OCI-LY3 (cell line): ENCODE results near the gene DDB1.

ENCODE experiments used
- H2AFZ ChIP-seq: fragments of 200-600, 300-600 bp; shearing (Covaris generic); 2 replicates; pipeline ENCODE4 v1.6.0; 2014; ENCODE audit warnings: antibody characterized with exemption, low read depth, low read length
- H3K27ac ChIP-seq: fragments of 200-600, 300-600 bp; sonication (generic); 2 replicates; pipeline ENCODE4 v1.5.1; 2014; ENCODE audit warnings: mild to moderate bottlenecking, low read length, moderate library complexity, mixed read lengths
- H3K27me3 ChIP-seq: fragments of 200-600, 300-600 bp; sonication (generic); 2 replicates; pipeline ENCODE4 v1.6.1; 2014; ENCODE audit warnings: low read depth, low read length, mixed read lengths
- H3K36me3 ChIP-seq: fragments of 200-600, 300-600 bp; sonication (generic); replicated peaks from 2 replicates; pipeline ENCODE3; 2014; ENCODE audit warnings: low read depth, low read length, mixed read lengths
- H3K4me1 ChIP-seq: fragments of 300-600, 200-600 bp; sonication (generic); 2 replicates; pipeline ENCODE4 v1.6.1; 2014; ENCODE audit warnings: low read length, mixed read lengths
- H3K4me2 ChIP-seq: fragments of 200-600, 300-600 bp; sonication (generic); 2 replicates; pipeline ENCODE4 v1.6.1; 2014; ENCODE audit warnings: low read length, mixed read lengths
- H3K4me3 ChIP-seq: fragments of 300-600, 200-600 bp; sonication (generic); 2 replicates; pipeline ENCODE4 v1.5.1; 2014; ENCODE audit warnings: antibody characterized with exemption, mild to moderate bottlenecking, low read length, moderate library complexity
- H3K79me2 ChIP-seq: fragments of 300-600, 200-600 bp; shearing (Covaris generic); 2 replicates; pipeline ENCODE4 v1.6.1; 2014; ENCODE audit warnings: mild to moderate bottlenecking, low read length, mixed read lengths
- H3K9ac ChIP-seq: fragments of 300-600, 200-600 bp; shearing (Covaris generic); 2 replicates; pipeline ENCODE4 v1.6.0; 2014; ENCODE audit warnings: mild to moderate bottlenecking, low read length, moderate library complexity
- H3K9me3 ChIP-seq: fragments of 200-600, 300-600 bp; shearing (Covaris generic); 2 replicates; pipeline ENCODE4 v1.6.1; 2014; ENCODE audit warnings: low read length, mixed read lengths; ENCODE audit not compliant: insufficient read depth
- H4K20me1 ChIP-seq: fragments of 200-600, 300-600 bp; sonication (generic); 2 replicates; pipeline ENCODE4 v1.6.1; 2016; ENCODE audit warnings: low read length, mixed read lengths; ENCODE audit not compliant: insufficient read depth
- CTCF ChIP-seq: fragments of 200-600, 300-600 bp; sonication (generic); IDR thresholded peaks from 2 replicates; pipeline ENCODE4 v1.5.1; 2014; ENCODE audit warnings: antibody characterized with exemption, low read length, low read depth
- EZH2phosphoT487 ChIP-seq: fragments of 200-600 bp; shearing (Covaris generic); IDR thresholded peaks from 2 replicates; pipeline ENCODE4 v1.6.1; 2018; ENCODE audit warnings: antibody characterized with exemption, mixed run types, low read depth

The DDB1 gene

GRCh38 chr11:61298663-61299244 is 34.2 kb downstream of the DDB1 start:
- H3K79me2 ChIP-seq: peaks cover 2% of the 10 kb centered on the region; the same call in 1 of the 2 replicates
- H3K4me2 ChIP-seq: no peak overlapping the region
- H3K9me3 ChIP-seq: no peaks in the 10 kb centered on the region
- no peak overlapping the region for H2AFZ ChIP-seq
- no peak overlapping the region for H3K9ac ChIP-seq
- no peak overlapping the region for H3K27ac ChIP-seq
- peaks cover 10% of the 10 kb centered on the region; the same call in 1 of the 2 replicates for H3K4me1 ChIP-seq
- H3K27me3 ChIP-seq: no peaks in the 10 kb centered on the region
- H3K36me3 ChIP-seq: peaks cover 54% of the 10 kb centered on the region
- H4K20me1 ChIP-seq: no peaks in the 10 kb centered on the region
- H3K4me3 ChIP-seq: no peak overlapping the region
- TF ChIP-seq CTCF: no peak
- TF ChIP-seq EZH2phosphoT487: no peak

- TF ChIP-seq EZH2phosphoT487 (no peak), CTCF (no peak)
Measured at GRCh38 chr11:61297746-61298145, 35.2 kb downstream of the DDB1 start.

GRCh38 chr11:61297341-61297740 is 35.6 kb downstream of the DDB1 start:
- Histone ChIP-seq H3K9ac (no peak overlapping the region), H2AFZ (no peak overlapping the region), H3K79me2 (peaks cover 12% of the 10 kb centered on the region), H3K9me3 (no peaks in the 10 kb centered on the region), H3K36me3 (peaks cover 43% of the 10 kb centered on the region), H3K4me1 (peaks cover 15% of the 10 kb centered on the region; the same call in 1 of the 2 replicates), H3K27me3 (no peaks in the 10 kb centered on the region), H3K4me3 (no peak overlapping the region), H3K27ac (peak overlapping the region; percentile 5; the same call in 1 of the 2 replicates), H3K4me2 (no peak overlapping the region), H4K20me1 (no peaks in the 10 kb centered on the region)
- TF ChIP-seq EZH2phosphoT487 (no peak), CTCF (no peak)

More at GRCh38 chr11:61297746-61298145, 35.2 kb downstream of the DDB1 start:
- peaks cover 15% of the 10 kb centered on the region; the same call in 1 of the 2 replicates for H3K4me1 ChIP-seq
- no peaks in the 10 kb centered on the region for H3K27me3 ChIP-seq
- no peak overlapping the region for H3K9ac ChIP-seq
- H3K36me3 ChIP-seq: peaks cover 47% of the 10 kb centered on the region
- H4K20me1 ChIP-seq: no peaks in the 10 kb centered on the region
- H3K4me3 ChIP-seq: no peak overlapping the region
- no peaks in the 10 kb centered on the region for H3K9me3 ChIP-seq
- no peak overlapping the region for H2AFZ ChIP-seq
- peaks cover 8% of the 10 kb centered on the region for H3K79me2 ChIP-seq
- peak overlapping the region; percentile 5; the same call in 1 of the 2 replicates for H3K27ac ChIP-seq
- H3K4me2 ChIP-seq: no peak overlapping the region

DNA sequence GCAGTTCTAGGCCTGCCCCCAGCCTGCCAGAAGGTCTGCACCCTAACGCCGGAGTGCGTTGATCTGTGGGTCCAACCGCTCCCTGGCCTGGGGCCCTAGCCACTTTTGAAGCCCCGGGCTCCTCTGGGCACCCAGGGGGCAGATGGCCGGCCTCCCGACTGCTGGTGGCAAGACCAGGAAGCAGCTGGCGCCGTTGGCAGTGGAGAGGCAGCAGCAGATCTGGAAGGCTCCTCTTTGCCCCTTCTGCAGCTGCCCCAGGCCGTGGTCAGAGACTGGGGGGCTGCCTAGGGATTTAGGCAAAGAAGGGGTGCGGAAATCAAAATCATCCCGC is 37.3 kb downstream of the DDB1 start:
- TF ChIP-seq CTCF: no peak
- TF ChIP-seq EZH2phosphoT487: no peak
- peak overlapping the region; percentile 85 for H3K4me3 ChIP-seq
- no peaks in the 10 kb centered on the region for H4K20me1 ChIP-seq
- H3K79me2 ChIP-seq: peaks cover 20% of the 10 kb centered on the region
- no peak overlapping the region for H2AFZ ChIP-seq
- H3K4me2 ChIP-seq: peak overlapping the region; percentile 85
- H3K9me3 ChIP-seq: no peaks in the 10 kb centered on the region
- H3K27me3 ChIP-seq: no peaks in the 10 kb centered on the region
- peaks cover 15% of the 10 kb centered on the region; the same call in 1 of the 2 replicates for H3K4me1 ChIP-seq
- H3K9ac ChIP-seq: peak overlapping the region; percentile 72; the same call in 1 of the 2 replicates
- no peak overlapping the region for H3K27ac ChIP-seq
- H3K36me3 ChIP-seq: peaks cover 25% of the 10 kb centered on the region
